GM18861 (cell line): ENCODE measurements around the gene NEK1.
"Not testable (repeated sequence)": the region's sequence is repeated elsewhere in the genome, so short reads cannot be mapped to it uniquely, and the experiment has no call there.

Experiments
- ATAC-seq: cut with Tn5 transposase; IDR thresholded peaks from one replicate; pipeline ENCODE4 v1.9.1; 2021; ENCODE audit not compliant: unreplicated experiment

Gene NEK1

GRCh38 chr4:169628579-169628978 is 16.2 kb upstream of the NEK1 start:
- ATAC-seq, result no peak

- peak; percentile 81 for ATAC-seq
These were observed 14.9 kb upstream of the NEK1 start for GRCh38 chr4:169627307-169627706.

GRCh38 chr4:169626331-169627282 is 14.2 kb upstream of the NEK1 start:
- peak; percentile 30 for ATAC-seq

- ATAC-seq, result no peak
These were observed 13.5 kb upstream of the NEK1 start for GRCh38 chr4:169625886-169626285.

- not testable (repeated sequence) for ATAC-seq
These were observed 11.6 kb upstream of the NEK1 start for GRCh38 chr4:169624012-169624411.

GRCh38 chr4:169622566-169622965 is 10.2 kb upstream of the NEK1 start:
- no peak for ATAC-seq

- ATAC-seq, result peak; percentile 10
These were observed 9.5 kb upstream of the NEK1 start for GRCh38 chr4:169621731-169622492.

GRCh38 chr4:169620880-169621248 is 8.5 kb upstream of the NEK1 start:
- ATAC-seq, result no peak

GRCh38 chr4:169619958-169620879 is 7.8 kb upstream of the NEK1 start, which contains the start of gene CLCN3:
Gene CLCN3 (plus strand): TSS chr4:169620578. CDS start chr4:169635929, 15,351 bp downstream.
- peak; percentile 82 for ATAC-seq

GRCh38 chr4:169619518-169619957 is 7.2 kb upstream of the NEK1 start:
- peak; percentile 35 for ATAC-seq

- ATAC-seq, result no peak
These were observed 6.6 kb upstream of the NEK1 start for GRCh38 chr4:169618986-169619385.

- no peak for ATAC-seq
These were observed 5.9 kb upstream of the NEK1 start for GRCh38 chr4:169618286-169618685.

- no peak for ATAC-seq
These were observed 4.9 kb upstream of the NEK1 start for GRCh38 chr4:169617306-169617705.

GRCh38 chr4:169616846-169617245 is 4.5 kb upstream of the NEK1 start:
- no peak for ATAC-seq

- ATAC-seq, result no peak
These were observed 3.2 kb upstream of the NEK1 start for GRCh38 chr4:169615467-169616106.

GRCh38 chr4:169612871-169613859 is 782 bp upstream of the NEK1 start:
- ATAC-seq, result peak; percentile 41

- ATAC-seq, result no peak
These were observed 1.2 kb downstream of the NEK1 start for GRCh38 chr4:169611157-169611556.

- ATAC-seq, result no peak
These were observed 7.5 kb downstream of the NEK1 start for GRCh38 chr4:169604903-169605331.
